Measurements from ENCODE around the gene DUSP10. TPM values are rescaled to one million over a fixed set of nuclear protein-coding genes. Genes with fewer than 3 reads are reported as not detected.

DUSP10 gene
- total RNA-seq, 1 donor from 2014 or later = 65.8 TPM

GRCh38 chr1:221700948-221701347, 40.9 kb downstream of the DUSP10 start:
- no peak for TF ChIP-seq CTCF (IDR thresholded peaks at IDR 0.05; ENCODE audit: insufficient read depth, low read length, poor library complexity, severe bottlenecking)
- Histone ChIP-seq H3K27me3 (ENCODE audit: control insufficient read depth, insufficient read depth, low read length) (no peaks in the 10 kb centered on the region), H3K4me3 (ENCODE audit: low read depth, low read length) (no peak overlapping the region), H3K36me3 (ENCODE audit: control insufficient read depth, insufficient read depth, low read length) (no peaks in the 10 kb centered on the region)
- DNase-seq (ENCODE audit: low read depth) = no peak

GRCh38 chr1:221700536-221700935, 41.4 kb downstream of the DUSP10 start:
- H3K27me3 ChIP-seq (ENCODE audit: control insufficient read depth, insufficient read depth, low read length) = no peaks in the 10 kb centered on the region
- no peaks in the 10 kb centered on the region for H3K36me3 ChIP-seq (ENCODE audit: control insufficient read depth, insufficient read depth, low read length)
- no peak for TF ChIP-seq CTCF (IDR thresholded peaks at IDR 0.05; ENCODE audit: insufficient read depth, low read length, poor library complexity, severe bottlenecking)
- no peak for DNase-seq (ENCODE audit: low read depth)
- H3K4me3 ChIP-seq (ENCODE audit: low read depth, low read length) = no peak overlapping the region

GRCh38 chr1:221699978-221700519, 41.8 kb downstream of the DUSP10 start:
- no peak for DNase-seq (ENCODE audit: low read depth)
- Histone ChIP-seq H3K27me3 (ENCODE audit: control insufficient read depth, insufficient read depth, low read length) (no peaks in the 10 kb centered on the region), H3K36me3 (ENCODE audit: control insufficient read depth, insufficient read depth, low read length) (no peaks in the 10 kb centered on the region), H3K4me3 (ENCODE audit: low read depth, low read length) (no peak overlapping the region)
- no peak for TF ChIP-seq CTCF (IDR thresholded peaks at IDR 0.05; ENCODE audit: insufficient read depth, low read length, poor library complexity, severe bottlenecking)

- H3K36me3 ChIP-seq (ENCODE audit: control insufficient read depth, insufficient read depth, low read length) = no peaks in the 10 kb centered on the region
Observed at GRCh38 chr1:221699577-221699976, 42.3 kb downstream of the DUSP10 start.

GRCh38 chr1:221698579-221699349, 43.1 kb downstream of the DUSP10 start:
- H3K36me3 ChIP-seq (ENCODE audit: control insufficient read depth, insufficient read depth, low read length) = no peaks in the 10 kb centered on the region
- TF ChIP-seq CTCF (IDR thresholded peaks at IDR 0.05; ENCODE audit: insufficient read depth, low read length, poor library complexity, severe bottlenecking) = no peak
- no peak overlapping the region for H3K4me3 ChIP-seq (ENCODE audit: low read depth, low read length)
- no peaks in the 10 kb centered on the region for H3K27me3 ChIP-seq (ENCODE audit: control insufficient read depth, insufficient read depth, low read length)
- no peak for DNase-seq (ENCODE audit: low read depth)

More at GRCh38 chr1:221699577-221699976, 42.3 kb downstream of the DUSP10 start:
- Histone ChIP-seq H3K27me3 (ENCODE audit: control insufficient read depth, insufficient read depth, low read length) (no peaks in the 10 kb centered on the region), H3K4me3 (ENCODE audit: low read depth, low read length) (no peak overlapping the region)
- no peak for TF ChIP-seq CTCF (IDR thresholded peaks at IDR 0.05; ENCODE audit: insufficient read depth, low read length, poor library complexity, severe bottlenecking)
- DNase-seq (ENCODE audit: low read depth) = no peak

Data from kidney epithelial cell (primary cell).